NB4 (cell line): ENCODE results near the gene MAN1A1.

Source experiments
- DNase-seq: peaks from one replicate; pipeline ENCODE4 v3.0.0; 2010; ENCODE audit warnings: low read depth
- H3K4me3 ChIP-seq: one replicate; pipeline ENCODE4 v1.5.1; 2011; ENCODE audit warnings: mild to moderate bottlenecking, low read depth, low read length, moderate library complexity
- CTCF ChIP-seq: IDR thresholded peaks from one replicate; pipeline ENCODE4 v1.5.1; 2012; ENCODE audit warnings: low read depth, low read length
- MAX ChIP-seq: IDR thresholded peaks from 2 replicates; pipeline ENCODE4 v1.6.1; 2011; ENCODE audit warnings: low read depth, low read length
- MYC ChIP-seq: IDR thresholded peaks from 2 replicates; pipeline ENCODE4 v1.6.1; 2011; ENCODE audit warnings: low read depth, low read length
- POLR2A ChIP-seq: IDR thresholded peaks from 2 replicates; pipeline ENCODE4 v1.6.1; 2011; ENCODE audit warnings: mild to moderate bottlenecking; ENCODE audit not compliant: insufficient read length; ENCODE audit errors: extremely low read depth

MAN1A1 gene

GRCh38 chr6:119179062-119179461 lies 170.5 kb downstream of the MAN1A1 start:
- H3K4me3 ChIP-seq: no peak overlapping the region
- TF ChIP-seq MAX (no peak), CTCF (no peak), POLR2A (no peak), MYC (no peak)
- no peak for DNase-seq

GRCh38 chr6:119176445-119176844 lies 173.1 kb downstream of the MAN1A1 start:
- H3K4me3 ChIP-seq: no peak overlapping the region
- DNase-seq: no peak
- TF ChIP-seq POLR2A (no peak), MYC (no peak), CTCF (no peak), MAX (no peak)

- no peak for TF ChIP-seq MYC
- no peak for TF ChIP-seq POLR2A
- TF ChIP-seq CTCF: no peak
- no peak for TF ChIP-seq MAX
- no peak overlapping the region for H3K4me3 ChIP-seq
- no peak for DNase-seq
Measured at GRCh38 chr6:119174879-119175817, 174.4 kb downstream of the MAN1A1 start.

GRCh38 chr6:119174085-119174445 lies 175.5 kb downstream of the MAN1A1 start:
- TF ChIP-seq POLR2A (no peak), MAX (no peak), MYC (no peak), CTCF (no peak)
- DNase-seq: no peak
- H3K4me3 ChIP-seq: no peak overlapping the region

GRCh38 chr6:119173249-119174084 lies 176.1 kb downstream of the MAN1A1 start:
- DNase-seq: no peak
- TF ChIP-seq MAX: no peak
- TF ChIP-seq CTCF: no peak
- H3K4me3 ChIP-seq: no peak overlapping the region
